ENCODE data around the gene MYH9. TPM values are rescaled to one million over a fixed set of nuclear protein-coding genes. Genes with fewer than 3 reads are reported as not detected.

MYH9 gene
- total and polyA plus RNA-seq, 4 donors = 32.3 to 150 (median 98.7) TPM

DNA sequence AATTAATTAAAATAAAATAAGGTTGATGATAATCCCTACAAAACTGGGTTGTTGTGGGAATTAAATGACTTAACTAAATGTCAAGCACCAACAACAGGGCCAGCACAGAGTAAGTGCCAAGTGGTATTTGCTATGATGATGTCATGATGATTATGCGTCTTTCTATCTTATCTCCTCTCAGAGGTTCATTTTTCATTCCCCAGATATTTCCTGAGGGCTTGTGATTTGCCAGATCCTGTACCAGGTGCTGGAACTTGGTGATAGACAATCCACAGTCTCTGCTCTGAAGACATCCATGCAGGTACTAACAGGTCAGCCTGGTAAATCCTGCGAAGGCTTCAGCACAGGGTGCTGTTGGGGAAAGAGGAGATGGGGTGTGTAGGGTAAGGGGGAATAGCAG is 8.1 kb upstream of the MYH9 start:
- Histone ChIP-seq H3K36me3 (ENCODE audit: control insufficient read depth in 4 of 4, insufficient read depth in 3 of 4, low read depth in 1 of 4, low read length in 3 of 4) (no peaks in the 10 kb centered on the region), H3K4me3 (ENCODE audit: low read depth in 1 of 3, low read length in 3 of 3) (no peak overlapping the region), H3K9me3 (ENCODE audit: control insufficient read depth in 4 of 4, low read length in 3 of 4) (no peaks in the 10 kb centered on the region), H3K27me3 (ENCODE audit: control insufficient read depth in 4 of 4, insufficient read depth in 4 of 4, low read length in 3 of 4) (no peaks in the 10 kb centered on the region), H3K27ac (ENCODE audit: low read depth in 1 of 2, low read length in 2 of 2) (no peak overlapping the region), H3K4me1 (ENCODE audit: control insufficient read depth in 4 of 4, insufficient read depth in 4 of 4, low read length in 3 of 4) (peaks cover 0 to 5% (median 0%) of the 10 kb centered on the region in 4 donors), H3K9ac (ENCODE audit: low read depth in 1 of 2, low read length in 2 of 2) (no peak overlapping the region)
- 60% methylated on average over 2 of the region's 2 CpGs for WGBS
- TF ChIP-seq FOXA1 (IDR thresholded peaks at IDR 0.05) (no peak), RAD21 (IDR thresholded peaks at IDR 0.05) (no peak), EGR1 (IDR thresholded peaks at IDR 0.05; ENCODE audit: low read depth in 2 of 2) (no peak), SP1 (IDR thresholded peaks at IDR 0.05) (no peak), RXRA (IDR thresholded peaks at IDR 0.05) (no peak), NR2F2 (IDR thresholded peaks at IDR 0.05) (no peak), TAF1 (conservative IDR thresholded peaks at IDR 0.05) (no peak), HNF4G (IDR thresholded peaks at IDR 0.05) (no peak), FOXA2 (IDR thresholded peaks at IDR 0.05) (no peak), JUND (IDR thresholded peaks at IDR 0.05) (no peak), GABPA (IDR thresholded peaks at IDR 0.05 in 1 of 2, conservative IDR thresholded peaks at IDR 0.05 in 1 of 2) (no peak)
- TF ChIP-seq, protein P1, sequence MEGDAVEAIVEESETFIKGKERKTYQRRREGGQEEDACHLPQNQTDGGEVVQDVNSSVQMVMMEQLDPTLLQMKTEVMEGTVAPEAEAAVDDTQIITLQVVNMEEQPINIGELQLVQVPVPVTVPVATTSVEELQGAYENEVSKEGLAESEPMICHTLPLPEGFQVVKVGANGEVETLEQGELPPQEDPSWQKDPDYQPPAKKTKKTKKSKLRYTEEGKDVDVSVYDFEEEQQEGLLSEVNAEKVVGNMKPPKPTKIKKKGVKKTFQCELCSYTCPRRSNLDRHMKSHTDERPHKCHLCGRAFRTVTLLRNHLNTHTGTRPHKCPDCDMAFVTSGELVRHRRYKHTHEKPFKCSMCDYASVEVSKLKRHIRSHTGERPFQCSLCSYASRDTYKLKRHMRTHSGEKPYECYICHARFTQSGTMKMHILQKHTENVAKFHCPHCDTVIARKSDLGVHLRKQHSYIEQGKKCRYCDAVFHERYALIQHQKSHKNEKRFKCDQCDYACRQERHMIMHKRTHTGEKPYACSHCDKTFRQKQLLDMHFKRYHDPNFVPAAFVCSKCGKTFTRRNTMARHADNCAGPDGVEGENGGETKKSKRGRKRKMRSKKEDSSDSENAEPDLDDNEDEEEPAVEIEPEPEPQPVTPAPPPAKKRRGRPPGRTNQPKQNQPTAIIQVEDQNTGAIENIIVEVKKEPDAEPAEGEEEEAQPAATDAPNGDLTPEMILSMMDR (IDR thresholded peaks at IDR 0.05; ENCODE audit: low read depth, low read length, missing input control) = no peak
- TF ChIP-seq, protein P2, sequence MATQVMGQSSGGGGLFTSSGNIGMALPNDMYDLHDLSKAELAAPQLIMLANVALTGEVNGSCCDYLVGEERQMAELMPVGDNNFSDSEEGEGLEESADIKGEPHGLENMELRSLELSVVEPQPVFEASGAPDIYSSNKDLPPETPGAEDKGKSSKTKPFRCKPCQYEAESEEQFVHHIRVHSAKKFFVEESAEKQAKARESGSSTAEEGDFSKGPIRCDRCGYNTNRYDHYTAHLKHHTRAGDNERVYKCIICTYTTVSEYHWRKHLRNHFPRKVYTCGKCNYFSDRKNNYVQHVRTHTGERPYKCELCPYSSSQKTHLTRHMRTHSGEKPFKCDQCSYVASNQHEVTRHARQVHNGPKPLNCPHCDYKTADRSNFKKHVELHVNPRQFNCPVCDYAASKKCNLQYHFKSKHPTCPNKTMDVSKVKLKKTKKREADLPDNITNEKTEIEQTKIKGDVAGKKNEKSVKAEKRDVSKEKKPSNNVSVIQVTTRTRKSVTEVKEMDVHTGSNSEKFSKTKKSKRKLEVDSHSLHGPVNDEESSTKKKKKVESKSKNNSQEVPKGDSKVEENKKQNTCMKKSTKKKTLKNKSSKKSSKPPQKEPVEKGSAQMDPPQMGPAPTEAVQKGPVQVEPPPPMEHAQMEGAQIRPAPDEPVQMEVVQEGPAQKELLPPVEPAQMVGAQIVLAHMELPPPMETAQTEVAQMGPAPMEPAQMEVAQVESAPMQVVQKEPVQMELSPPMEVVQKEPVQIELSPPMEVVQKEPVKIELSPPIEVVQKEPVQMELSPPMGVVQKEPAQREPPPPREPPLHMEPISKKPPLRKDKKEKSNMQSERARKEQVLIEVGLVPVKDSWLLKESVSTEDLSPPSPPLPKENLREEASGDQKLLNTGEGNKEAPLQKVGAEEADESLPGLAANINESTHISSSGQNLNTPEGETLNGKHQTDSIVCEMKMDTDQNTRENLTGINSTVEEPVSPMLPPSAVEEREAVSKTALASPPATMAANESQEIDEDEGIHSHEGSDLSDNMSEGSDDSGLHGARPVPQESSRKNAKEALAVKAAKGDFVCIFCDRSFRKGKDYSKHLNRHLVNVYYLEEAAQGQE (IDR thresholded peaks at IDR 0.05) = no peak
- TF ChIP-seq, protein P3, sequence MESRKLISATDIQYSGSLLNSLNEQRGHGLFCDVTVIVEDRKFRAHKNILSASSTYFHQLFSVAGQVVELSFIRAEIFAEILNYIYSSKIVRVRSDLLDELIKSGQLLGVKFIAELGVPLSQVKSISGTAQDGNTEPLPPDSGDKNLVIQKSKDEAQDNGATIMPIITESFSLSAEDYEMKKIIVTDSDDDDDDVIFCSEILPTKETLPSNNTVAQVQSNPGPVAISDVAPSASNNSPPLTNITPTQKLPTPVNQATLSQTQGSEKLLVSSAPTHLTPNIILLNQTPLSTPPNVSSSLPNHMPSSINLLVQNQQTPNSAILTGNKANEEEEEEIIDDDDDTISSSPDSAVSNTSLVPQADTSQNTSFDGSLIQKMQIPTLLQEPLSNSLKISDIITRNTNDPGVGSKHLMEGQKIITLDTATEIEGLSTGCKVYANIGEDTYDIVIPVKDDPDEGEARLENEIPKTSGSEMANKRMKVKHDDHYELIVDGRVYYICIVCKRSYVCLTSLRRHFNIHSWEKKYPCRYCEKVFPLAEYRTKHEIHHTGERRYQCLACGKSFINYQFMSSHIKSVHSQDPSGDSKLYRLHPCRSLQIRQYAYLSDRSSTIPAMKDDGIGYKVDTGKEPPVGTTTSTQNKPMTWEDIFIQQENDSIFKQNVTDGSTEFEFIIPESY (IDR thresholded peaks at IDR 0.05) = no peak
- TF ChIP-seq, protein P4, sequence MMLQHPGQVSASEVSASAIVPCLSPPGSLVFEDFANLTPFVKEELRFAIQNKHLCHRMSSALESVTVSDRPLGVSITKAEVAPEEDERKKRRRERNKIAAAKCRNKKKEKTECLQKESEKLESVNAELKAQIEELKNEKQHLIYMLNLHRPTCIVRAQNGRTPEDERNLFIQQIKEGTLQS (IDR thresholded peaks at IDR 0.05) = no peak
- DNase-seq (ENCODE audit: low spot score) = no peak

DNA sequence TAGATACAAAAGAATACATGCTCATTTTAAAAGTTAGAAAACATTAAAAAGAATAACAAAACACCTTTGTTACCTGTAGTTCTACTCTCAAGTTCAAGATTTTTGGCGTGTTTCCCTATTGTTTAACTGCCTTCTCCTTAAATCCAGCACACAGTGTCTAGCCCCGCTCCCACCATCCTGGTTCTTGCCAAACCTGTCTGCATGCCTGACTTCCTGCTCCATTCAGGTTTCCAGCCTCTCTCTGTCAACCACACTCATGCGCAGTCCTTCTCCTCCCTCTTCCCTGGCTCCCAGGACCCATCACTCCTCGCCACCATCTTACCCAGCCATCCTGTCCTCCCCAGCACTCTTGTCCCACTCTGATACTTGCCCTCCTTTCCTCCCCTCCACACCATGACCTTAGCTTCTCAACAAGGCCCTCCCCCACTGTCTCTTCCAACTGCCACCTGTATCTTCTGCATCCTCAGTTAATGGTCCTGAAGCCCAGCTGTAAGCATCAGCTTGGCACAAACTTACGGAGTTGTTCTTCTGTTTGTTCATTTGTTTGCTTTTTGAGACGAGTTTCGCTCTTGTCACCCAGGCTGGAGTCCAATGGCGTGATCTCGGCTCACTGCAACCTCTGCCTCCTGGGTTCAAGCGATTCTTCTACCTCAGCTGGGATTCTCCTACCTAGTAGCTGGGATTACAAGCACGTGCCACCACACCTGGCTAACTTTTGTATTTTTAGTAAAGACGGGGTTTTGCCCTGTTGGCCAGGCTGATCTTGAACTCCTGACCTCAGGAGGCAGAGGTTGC is 7.5 kb upstream of the MYH9 start:
- Histone ChIP-seq H3K9me3 (ENCODE audit: control insufficient read depth in 4 of 4, low read length in 3 of 4) (no peaks in the 10 kb centered on the region), H3K4me1 (ENCODE audit: control insufficient read depth in 4 of 4, insufficient read depth in 4 of 4, low read length in 3 of 4) (peaks cover 0 to 5% (median 0%) of the 10 kb centered on the region in 4 donors), H3K27me3 (ENCODE audit: control insufficient read depth in 4 of 4, insufficient read depth in 4 of 4, low read length in 3 of 4) (no peaks in the 10 kb centered on the region), H3K27ac (ENCODE audit: low read depth in 1 of 2, low read length in 2 of 2) (no peak overlapping the region), H3K36me3 (ENCODE audit: control insufficient read depth in 4 of 4, insufficient read depth in 3 of 4, low read depth in 1 of 4, low read length in 3 of 4) (no peaks in the 10 kb centered on the region), H3K9ac (ENCODE audit: low read depth in 1 of 2, low read length in 2 of 2) (no peak overlapping the region), H3K4me3 (ENCODE audit: low read depth in 1 of 3, low read length in 3 of 3) (no peak overlapping the region)
- 48% methylated on average over 12 of the region's 12 CpGs for WGBS
- no peak for DNase-seq (ENCODE audit: low spot score)
- TF ChIP-seq, protein P5, sequence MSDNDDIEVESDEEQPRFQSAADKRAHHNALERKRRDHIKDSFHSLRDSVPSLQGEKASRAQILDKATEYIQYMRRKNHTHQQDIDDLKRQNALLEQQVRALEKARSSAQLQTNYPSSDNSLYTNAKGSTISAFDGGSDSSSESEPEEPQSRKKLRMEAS (IDR thresholded peaks at IDR 0.05) = no peak
- no peak for TF ChIP-seq FOXA1 (IDR thresholded peaks at IDR 0.05)
- TF ChIP-seq EGR1 (IDR thresholded peaks at IDR 0.05; ENCODE audit: low read depth in 2 of 2) = no peak
- TF ChIP-seq RAD21 (IDR thresholded peaks at IDR 0.05) = no peak
- TF ChIP-seq, protein P1 (IDR thresholded peaks at IDR 0.05; ENCODE audit: low read depth, low read length, missing input control) = no peak
- peak; percentile 42 to 54 for TF ChIP-seq RXRA (IDR thresholded peaks at IDR 0.05)
- no peak for TF ChIP-seq FOXA2 (IDR thresholded peaks at IDR 0.05)
- TF ChIP-seq JUND (IDR thresholded peaks at IDR 0.05) = no peak
- TF ChIP-seq HNF4A (conservative IDR thresholded peaks at IDR 0.05) = peak; percentile 70 to 72
- TF ChIP-seq NR2F2 (IDR thresholded peaks at IDR 0.05) = no peak
- TF ChIP-seq HNF4G (IDR thresholded peaks at IDR 0.05) = peak; percentile 12
- peak; percentile 41 for TF ChIP-seq SP1 (IDR thresholded peaks at IDR 0.05)
- no peak for TF ChIP-seq TAF1 (conservative IDR thresholded peaks at IDR 0.05)
